Activated CD8-positive, alpha-beta memory T cell treated with anti-CD3 and anti-CD28 coated beads for 48 hours (primary cell): Measurements from ENCODE around the gene GIT1.

Experiments used
- DNase-seq, 3 experiments: peaks; one replicate each; pipeline ENCODE4 v3.0.0-alpha.2; 2020; ENCODE audit warnings: low read depth in 2 of 3, low spot score in 2 of 3

The GIT1 gene

DNA sequence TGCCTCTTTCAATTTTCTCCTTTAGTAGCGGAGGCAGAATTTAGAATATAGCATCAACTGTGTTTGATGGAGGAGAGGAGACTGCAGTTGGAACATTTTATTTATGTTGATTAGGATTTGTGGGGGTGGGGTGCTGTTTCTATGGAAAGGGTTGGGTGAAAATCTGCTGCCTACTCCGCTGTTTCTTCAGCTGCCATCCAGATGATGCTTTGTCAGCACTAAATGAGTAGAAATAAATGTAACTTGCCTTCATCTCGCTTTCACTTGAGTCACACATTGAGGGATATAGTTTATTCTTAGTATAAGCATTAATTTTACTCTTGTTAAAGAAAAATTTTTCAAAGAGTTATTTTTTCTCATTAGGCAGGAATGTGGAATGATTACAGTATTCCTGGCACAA is 64.8 kb downstream of the GIT1 start:
- no peak for DNase-seq
